IMR-90 (cell line): ENCODE results near the gene PPP5C.

Source experiments
- CEBPB ChIP-seq: IDR thresholded peaks from 2 replicates; pipeline ENCODE4 v1.6.1; 2012; ENCODE audit warnings: low read depth, low read length, improper control_type of control experiment
- CHD1 ChIP-seq: IDR thresholded peaks from 2 replicates; pipeline ENCODE4 v1.6.1; 2012; ENCODE audit warnings: low read depth, low read length, improper control_type of control experiment
- CTCF ChIP-seq: conservative IDR thresholded peaks from 2 replicates; pipeline ENCODE4 v1.5.1; 2012; ENCODE audit warnings: mild to moderate bottlenecking, low read depth, low read length, improper control_type of control experiment
- ELK1 ChIP-seq: fragments of 150-350 bp; IDR thresholded peaks from 2 replicates; pipeline ENCODE4 v1.6.1; 2016; ENCODE audit warnings: low read depth, mild to moderate bottlenecking, low read length, moderate library complexity, borderline replicate concordance
- FOS ChIP-seq: fragments of 150-350 bp; IDR thresholded peaks from 2 replicates; pipeline ENCODE4 v1.6.1; 2016; ENCODE audit warnings: low read depth, low read length
- MAZ ChIP-seq: IDR thresholded peaks from 2 replicates; pipeline ENCODE4 v1.6.1; 2012; ENCODE audit warnings: low read depth, mild to moderate bottlenecking, low read length, improper control_type of control experiment, moderate library complexity, borderline replicate concordance
- MXI1 ChIP-seq: IDR thresholded peaks from 2 replicates; pipeline ENCODE4 v1.6.1; 2012; ENCODE audit warnings: low read depth, mild to moderate bottlenecking, low read length, moderate library complexity, borderline replicate concordance
- NFE2L2 ChIP-seq: fragments of 150-350 bp; IDR thresholded peaks from 2 replicates; pipeline ENCODE4 v1.6.1; 2016; ENCODE audit warnings: low read depth, mild to moderate bottlenecking, low read length
- POLR2A ChIP-seq: IDR thresholded peaks from 2 replicates; pipeline ENCODE4 v1.6.1; 2012; ENCODE audit warnings: mild to moderate bottlenecking, low read depth, low read length
- RAD21 ChIP-seq: IDR thresholded peaks from 2 replicates; pipeline ENCODE4 v1.6.1; 2012; ENCODE audit warnings: low read length, improper control_type of control experiment
- RCOR1 ChIP-seq: IDR thresholded peaks from 2 replicates; pipeline ENCODE4 v1.6.1; 2012; ENCODE audit warnings: mild to moderate bottlenecking, low read length, improper control_type of control experiment; ENCODE audit not compliant: insufficient replicate concordance
- RFX5 ChIP-seq: IDR thresholded peaks from 2 replicates; pipeline ENCODE4 v1.8.0; 2012; ENCODE audit warnings: low read depth, mild to moderate bottlenecking, low read length, moderate library complexity
- SMC3 ChIP-seq: fragments of 150-350 bp; IDR thresholded peaks from 2 replicates; pipeline ENCODE4 v1.6.1; 2016; ENCODE audit warnings: low read depth, mild to moderate bottlenecking, antibody characterized with exemption, low read length, moderate library complexity
- USF2 ChIP-seq: fragments of 150-350 bp; IDR thresholded peaks from 2 replicates; pipeline ENCODE4 v1.6.1; 2017; ENCODE audit warnings: mild to moderate bottlenecking, antibody characterized with exemption, low read length, low read depth

- TF ChIP-seq CTCF (no peak), RFX5 (no peak), CHD1 (no peak), SMC3 (no peak), MXI1 (no peak), CEBPB (peak; percentile 30; the same call in 1 of the 2 replicates), FOS (no peak), POLR2A (no peak), USF2 (no peak), MAZ (no peak), ELK1 (no peak), RAD21 (no peak), NFE2L2 (no peak), RCOR1 (no peak)
These were observed 63.6 kb downstream of the PPP5C start for GRCh38 chr19:46410205-46411087.
